ENCODE results near the gene LEMD1.

Gene LEMD1
- 0 reads per million in 3 donors for total RNA-seq

GRCh38 chr1:205421798-205422197 is at the start of gene LEMD1:
LEMD1 (minus strand) TSS chr1:205422056; CDS start chr1:205420536, 1,520 bp downstream.
- no peak within 1 kb of the TSS for H3K27ac ChIP-seq (ENCODE audit: insufficient read depth, low read length, poor library complexity, severe bottlenecking)
- no peaks in the 10 kb centered on the region for H3K9me3 ChIP-seq (ENCODE audit: control insufficient read depth, low read length)
- no peaks in the 10 kb centered on the region for H3K27me3 ChIP-seq (replicated peaks; ENCODE audit: control insufficient read depth, insufficient read depth, low read length, poor library complexity, severe bottlenecking)
- H3K4me3 ChIP-seq (ENCODE audit: insufficient read depth, low read depth, low read length, poor library complexity, severe bottlenecking): no peak within 1 kb of the TSS
- H3K36me3 ChIP-seq (ENCODE audit: control insufficient read depth, insufficient read depth, low read length): no peaks in the 10 kb centered on the region
- DNase-seq: no peak
- H3K4me1 ChIP-seq (ENCODE audit: control insufficient read depth, insufficient read depth, low read length, poor library complexity, severe bottlenecking): no peaks in the 10 kb centered on the region

GRCh38 chr1:205470131-205470530 is 48.3 kb upstream of the LEMD1 start:
- Histone ChIP-seq H3K9me3 (ENCODE audit: control insufficient read depth, low read length) (no peaks in the 10 kb centered on the region), H3K4me1 (ENCODE audit: control insufficient read depth, insufficient read depth, low read length, poor library complexity, severe bottlenecking) (no peaks in the 10 kb centered on the region), H3K27ac (ENCODE audit: insufficient read depth, low read length, poor library complexity, severe bottlenecking) (no peak overlapping the region), H3K27me3 (replicated peaks; ENCODE audit: control insufficient read depth, insufficient read depth, low read length, poor library complexity, severe bottlenecking) (peaks cover 4% of the 10 kb centered on the region), H3K4me3 (ENCODE audit: insufficient read depth, low read depth, low read length, poor library complexity, severe bottlenecking) (no peak overlapping the region), H3K36me3 (ENCODE audit: control insufficient read depth, insufficient read depth, low read length) (no peaks in the 10 kb centered on the region)
- DNase-seq: no peak

- Histone ChIP-seq H3K9me3 (ENCODE audit: control insufficient read depth, low read length) (no peaks in the 10 kb centered on the region), H3K36me3 (ENCODE audit: control insufficient read depth, insufficient read depth, low read length) (no peaks in the 10 kb centered on the region), H3K4me3 (ENCODE audit: insufficient read depth, low read depth, low read length, poor library complexity, severe bottlenecking) (no peak overlapping the region), H3K27ac (ENCODE audit: insufficient read depth, low read length, poor library complexity, severe bottlenecking) (no peak overlapping the region), H3K27me3 (replicated peaks; ENCODE audit: control insufficient read depth, insufficient read depth, low read length, poor library complexity, severe bottlenecking) (no peaks in the 10 kb centered on the region), H3K4me1 (ENCODE audit: control insufficient read depth, insufficient read depth, low read length, poor library complexity, severe bottlenecking) (no peaks in the 10 kb centered on the region)
- DNase-seq: no peak
Observed at GRCh38 chr1:205466595-205467220, 44.9 kb upstream of the LEMD1 start.

GRCh38 chr1:205465392-205465791 is 43.5 kb upstream of the LEMD1 start:
- no peak for DNase-seq
- H3K4me1 ChIP-seq (ENCODE audit: control insufficient read depth, insufficient read depth, low read length, poor library complexity, severe bottlenecking): no peaks in the 10 kb centered on the region
- H3K4me3 ChIP-seq (ENCODE audit: insufficient read depth, low read depth, low read length, poor library complexity, severe bottlenecking): no peak overlapping the region
- no peaks in the 10 kb centered on the region for H3K9me3 ChIP-seq (ENCODE audit: control insufficient read depth, low read length)
- H3K36me3 ChIP-seq (ENCODE audit: control insufficient read depth, insufficient read depth, low read length): no peaks in the 10 kb centered on the region
- H3K27ac ChIP-seq (ENCODE audit: insufficient read depth, low read length, poor library complexity, severe bottlenecking): no peak overlapping the region
- H3K27me3 ChIP-seq (replicated peaks; ENCODE audit: control insufficient read depth, insufficient read depth, low read length, poor library complexity, severe bottlenecking): no peaks in the 10 kb centered on the region

- H3K36me3 ChIP-seq (ENCODE audit: control insufficient read depth, insufficient read depth, low read length): no peaks in the 10 kb centered on the region
- H3K27me3 ChIP-seq (replicated peaks; ENCODE audit: control insufficient read depth, insufficient read depth, low read length, poor library complexity, severe bottlenecking): peaks cover 42% of the 10 kb centered on the region
- DNase-seq: no peak
- no peaks in the 10 kb centered on the region for H3K9me3 ChIP-seq (ENCODE audit: control insufficient read depth, low read length)
- no peak overlapping the region for H3K4me3 ChIP-seq (ENCODE audit: insufficient read depth, low read depth, low read length, poor library complexity, severe bottlenecking)
- no peak overlapping the region for H3K27ac ChIP-seq (ENCODE audit: insufficient read depth, low read length, poor library complexity, severe bottlenecking)
- peaks cover 19% of the 10 kb centered on the region for H3K4me1 ChIP-seq (ENCODE audit: control insufficient read depth, insufficient read depth, low read length, poor library complexity, severe bottlenecking)
Observed at GRCh38 chr1:205458777-205459566, 37.1 kb upstream of the LEMD1 start.

GRCh38 chr1:205456868-205457745 is 35.3 kb upstream of the LEMD1 start:
- Histone ChIP-seq H3K27ac (ENCODE audit: insufficient read depth, low read length, poor library complexity, severe bottlenecking) (no peak overlapping the region), H3K4me3 (ENCODE audit: insufficient read depth, low read depth, low read length, poor library complexity, severe bottlenecking) (peak overlapping the region; percentile 46), H3K27me3 (replicated peaks; ENCODE audit: control insufficient read depth, insufficient read depth, low read length, poor library complexity, severe bottlenecking) (peaks cover 48% of the 10 kb centered on the region), H3K36me3 (ENCODE audit: control insufficient read depth, insufficient read depth, low read length) (no peaks in the 10 kb centered on the region), H3K4me1 (ENCODE audit: control insufficient read depth, insufficient read depth, low read length, poor library complexity, severe bottlenecking) (peaks cover 19% of the 10 kb centered on the region), H3K9me3 (ENCODE audit: control insufficient read depth, low read length) (no peaks in the 10 kb centered on the region)
- no peak for DNase-seq

GRCh38 chr1:205456383-205456867 is 34.6 kb upstream of the LEMD1 start:
- no peak for DNase-seq
- no peaks in the 10 kb centered on the region for H3K36me3 ChIP-seq (ENCODE audit: control insufficient read depth, insufficient read depth, low read length)
- H3K4me1 ChIP-seq (ENCODE audit: control insufficient read depth, insufficient read depth, low read length, poor library complexity, severe bottlenecking): peaks cover 19% of the 10 kb centered on the region
- H3K4me3 ChIP-seq (ENCODE audit: insufficient read depth, low read depth, low read length, poor library complexity, severe bottlenecking): peak overlapping the region; percentile 46
- H3K27ac ChIP-seq (ENCODE audit: insufficient read depth, low read length, poor library complexity, severe bottlenecking): no peak overlapping the region
- H3K27me3 ChIP-seq (replicated peaks; ENCODE audit: control insufficient read depth, insufficient read depth, low read length, poor library complexity, severe bottlenecking): peaks cover 50% of the 10 kb centered on the region
- no peaks in the 10 kb centered on the region for H3K9me3 ChIP-seq (ENCODE audit: control insufficient read depth, low read length)

- no peak for DNase-seq
- peaks cover 19% of the 10 kb centered on the region for H3K4me1 ChIP-seq (ENCODE audit: control insufficient read depth, insufficient read depth, low read length, poor library complexity, severe bottlenecking)
- no peaks in the 10 kb centered on the region for H3K36me3 ChIP-seq (ENCODE audit: control insufficient read depth, insufficient read depth, low read length)
- peak within 1 kb of the TSS; percentile 46 for H3K4me3 ChIP-seq (ENCODE audit: insufficient read depth, low read depth, low read length, poor library complexity, severe bottlenecking)
- no peak within 1 kb of the TSS for H3K27ac ChIP-seq (ENCODE audit: insufficient read depth, low read length, poor library complexity, severe bottlenecking)
- H3K9me3 ChIP-seq (ENCODE audit: control insufficient read depth, low read length): no peaks in the 10 kb centered on the region
- H3K27me3 ChIP-seq (replicated peaks; ENCODE audit: control insufficient read depth, insufficient read depth, low read length, poor library complexity, severe bottlenecking): peaks cover 50% of the 10 kb centered on the region
Observed at GRCh38 chr1:205455581-205456382, 33.9 kb upstream of the LEMD1 start, which contains the start of gene BLACAT1. BLACAT1 (minus strand) TSS chr1:205456045.

GRCh38 chr1:205454903-205455335 is 33.1 kb upstream of the LEMD1 start:
- Histone ChIP-seq H3K27ac (ENCODE audit: insufficient read depth, low read length, poor library complexity, severe bottlenecking) (no peak overlapping the region), H3K27me3 (replicated peaks; ENCODE audit: control insufficient read depth, insufficient read depth, low read length, poor library complexity, severe bottlenecking) (peaks cover 54% of the 10 kb centered on the region), H3K4me1 (ENCODE audit: control insufficient read depth, insufficient read depth, low read length, poor library complexity, severe bottlenecking) (peaks cover 19% of the 10 kb centered on the region), H3K36me3 (ENCODE audit: control insufficient read depth, insufficient read depth, low read length) (no peaks in the 10 kb centered on the region), H3K9me3 (ENCODE audit: control insufficient read depth, low read length) (no peaks in the 10 kb centered on the region), H3K4me3 (ENCODE audit: insufficient read depth, low read depth, low read length, poor library complexity, severe bottlenecking) (no peak overlapping the region)
- no peak for DNase-seq

All from effector memory CD4-positive, alpha-beta T cell (primary cell).